ENCODE results near the gene NPAS3.

- TF ChIP-seq CTCF (IDR thresholded peaks at IDR 0.05; ENCODE audit: low read length) (no peak), EZH2 (optimal IDR thresholded peaks at IDR 0.05; ENCODE audit: low read depth, low read length) (no peak)
These were observed 544.9 kb downstream of the NPAS3 start for GRCh38 chr14:33483541-33483940.
